Measurements from ENCODE around the gene RGL1.

DNA sequence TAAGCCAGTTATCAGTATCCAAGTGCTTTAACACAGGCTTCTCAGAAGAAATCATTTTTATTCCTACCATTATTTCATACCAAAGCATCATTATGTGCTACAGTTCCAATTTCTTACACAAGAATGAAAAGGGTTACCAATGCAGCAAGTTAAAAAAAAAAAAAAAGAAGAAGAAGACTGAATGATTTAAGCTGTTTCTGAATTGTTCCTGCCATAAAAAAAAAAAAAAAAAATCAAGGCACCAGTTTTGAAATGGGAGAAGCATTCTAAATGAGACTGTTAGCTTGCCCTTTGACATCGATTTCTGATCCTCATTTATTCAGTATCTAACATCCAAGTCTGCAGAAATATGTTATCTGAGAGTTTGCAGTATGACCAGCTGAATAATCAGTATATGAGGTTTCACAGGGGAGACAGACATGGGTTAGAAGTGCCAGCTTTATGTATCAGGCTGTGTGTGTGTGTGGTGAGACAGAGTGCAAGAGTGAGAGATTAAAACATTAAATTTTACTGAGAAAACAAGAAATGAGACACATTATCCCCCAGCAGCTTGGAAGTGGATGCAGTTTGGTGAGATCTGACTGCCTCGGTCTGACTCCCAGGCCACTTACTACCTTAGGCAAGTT lies 126.8 kb downstream of the RGL1 start:
- TF ChIP-seq, protein P1, sequence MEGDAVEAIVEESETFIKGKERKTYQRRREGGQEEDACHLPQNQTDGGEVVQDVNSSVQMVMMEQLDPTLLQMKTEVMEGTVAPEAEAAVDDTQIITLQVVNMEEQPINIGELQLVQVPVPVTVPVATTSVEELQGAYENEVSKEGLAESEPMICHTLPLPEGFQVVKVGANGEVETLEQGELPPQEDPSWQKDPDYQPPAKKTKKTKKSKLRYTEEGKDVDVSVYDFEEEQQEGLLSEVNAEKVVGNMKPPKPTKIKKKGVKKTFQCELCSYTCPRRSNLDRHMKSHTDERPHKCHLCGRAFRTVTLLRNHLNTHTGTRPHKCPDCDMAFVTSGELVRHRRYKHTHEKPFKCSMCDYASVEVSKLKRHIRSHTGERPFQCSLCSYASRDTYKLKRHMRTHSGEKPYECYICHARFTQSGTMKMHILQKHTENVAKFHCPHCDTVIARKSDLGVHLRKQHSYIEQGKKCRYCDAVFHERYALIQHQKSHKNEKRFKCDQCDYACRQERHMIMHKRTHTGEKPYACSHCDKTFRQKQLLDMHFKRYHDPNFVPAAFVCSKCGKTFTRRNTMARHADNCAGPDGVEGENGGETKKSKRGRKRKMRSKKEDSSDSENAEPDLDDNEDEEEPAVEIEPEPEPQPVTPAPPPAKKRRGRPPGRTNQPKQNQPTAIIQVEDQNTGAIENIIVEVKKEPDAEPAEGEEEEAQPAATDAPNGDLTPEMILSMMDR (conservative IDR thresholded peaks at IDR 0.05 in 1 of 2, IDR thresholded peaks at IDR 0.05 in 1 of 2; ENCODE audit: low read depth in 1 of 2, low read length in 2 of 2): no peak
- no peak for TF ChIP-seq EZH2 (IDR thresholded peaks at IDR 0.05; ENCODE audit: low read length, missing control alignments)
